Measurements from ENCODE around the gene ANP32E. TPM values are rescaled to one million over a fixed set of nuclear protein-coding genes. Genes with fewer than 3 reads are reported as not detected.

Gene ANP32E
- polyA plus RNA-seq, 3 donors = 4.6 to 26.6 (median 20.4) TPM

GRCh38 chr1:150179867-150180266 is 56.0 kb downstream of the ANP32E start:
- no peak for DNase-seq
- Histone ChIP-seq H3K36me3 (replicated peaks in 1 of 2; ENCODE audit: control insufficient read depth in 1 of 2, insufficient read depth in 2 of 2, low read length in 2 of 2) (no peaks in the 10 kb centered on the region), H4K20me1 (ENCODE audit: insufficient read depth, low read length) (no peaks in the 10 kb centered on the region), H3K27me3 (ENCODE audit: control insufficient read depth in 2 of 2, insufficient read depth in 2 of 2, low read length in 2 of 2) (no peaks in the 10 kb centered on the region), H3K4me1 (ENCODE audit: control insufficient read depth in 1 of 2, insufficient read depth in 2 of 2, low read length in 2 of 2) (peaks cover 90 to 100% of the 10 kb centered on the region in 2 donors), H3K9me3 (replicated peaks in 1 of 2; ENCODE audit: control insufficient read depth in 1 of 2, insufficient read depth in 1 of 2, low read length in 2 of 2) (no peaks in the 10 kb centered on the region), H3K27ac (ENCODE audit: low read depth in 1 of 2, low read length in 2 of 2) (peak overlapping the region; percentile 61 to 74), H2AFZ (ENCODE audit: insufficient read depth, low read depth, low read length, poor library complexity, severe bottlenecking) (no peak overlapping the region), H3K4me3 (replicated peaks in 1 of 3; ENCODE audit: low read depth in 2 of 3, low read length in 3 of 3) (peak overlapping the region in 1 of 3 experiments; percentile 45), H3K4me2 (replicated peaks; ENCODE audit: extremely low read depth, low read length, poor library complexity, severe bottlenecking) (peak overlapping the region; percentile 32), H3K79me2 (ENCODE audit: insufficient read depth, low read length) (peaks cover 2% of the 10 kb centered on the region), H3K9ac (ENCODE audit: insufficient read depth, low read length, poor library complexity, severe bottlenecking) (no peak overlapping the region)
- H3K27me3 Mint-ChIP-seq (ENCODE audit: low read depth in 3 of 3) = peaks cover 0 to 9% (median 0%) of the 10 kb centered on the region in 3 donors
- peak overlapping the region; percentile 74 to 93 (median 82) for H3K27ac Mint-ChIP-seq
- H3K36me3 Mint-ChIP-seq = peaks cover under 1 to 12% of the 10 kb centered on the region in 2 donors
- no peak for TF ChIP-seq CTCF (IDR thresholded peaks at IDR 0.05)
- intact Hi-C loops (cut with micrococcal nuclease) = loop anchor here (5.0 to 10.0 kb wide), 4 partner anchors 33 to 285 kb away; partner anchors contain the start of genes ANP32E (in 1 of the 2), BOLA1 (in 1 of the 2), MTMR11 (in 1 of the 2) and PLEKHO1 (in 1 of the 2)
- peak overlapping the region in 1 of 2 donors; percentile 26 for H3K4me3 Mint-ChIP-seq
- 96% methylated on average over 5 of the region's 7 CpGs for whole genome bisulfite sequencing (ENCODE audit: insufficient coverage)
- H3K9me3 Mint-ChIP-seq = peaks cover 0 to 2% (median 0%) of the 10 kb centered on the region in 7 donors
- H3K4me1 Mint-ChIP-seq = peaks cover 91% of the 10 kb centered on the region

GRCh38 chr1:150178548-150178947 is 57.4 kb downstream of the ANP32E start:
- Histone ChIP-seq H3K9me3 (replicated peaks in 1 of 2; ENCODE audit: control insufficient read depth in 1 of 2, insufficient read depth in 1 of 2, low read length in 2 of 2) (no peaks in the 10 kb centered on the region), H3K79me2 (ENCODE audit: insufficient read depth, low read length) (peaks cover 2% of the 10 kb centered on the region), H3K36me3 (replicated peaks in 1 of 2; ENCODE audit: control insufficient read depth in 1 of 2, insufficient read depth in 2 of 2, low read length in 2 of 2) (no peaks in the 10 kb centered on the region), H4K20me1 (ENCODE audit: insufficient read depth, low read length) (no peaks in the 10 kb centered on the region), H3K27me3 (ENCODE audit: control insufficient read depth in 2 of 2, insufficient read depth in 2 of 2, low read length in 2 of 2) (no peaks in the 10 kb centered on the region), H3K9ac (ENCODE audit: insufficient read depth, low read length, poor library complexity, severe bottlenecking) (no peak overlapping the region), H3K27ac (ENCODE audit: low read depth in 1 of 2, low read length in 2 of 2) (peak overlapping the region; percentile 41 to 75), H3K4me2 (replicated peaks; ENCODE audit: extremely low read depth, low read length, poor library complexity, severe bottlenecking) (peak overlapping the region; percentile 20), H3K4me1 (ENCODE audit: control insufficient read depth in 1 of 2, insufficient read depth in 2 of 2, low read length in 2 of 2) (peaks cover 77 to 90% of the 10 kb centered on the region in 2 donors), H3K4me3 (replicated peaks in 1 of 3; ENCODE audit: low read depth in 2 of 3, low read length in 3 of 3) (peak overlapping the region in 1 of 3 experiments; percentile 37), H2AFZ (ENCODE audit: insufficient read depth, low read depth, low read length, poor library complexity, severe bottlenecking) (no peak overlapping the region)
- Mint-ChIP-seq H3K27ac (peak overlapping the region; percentile 69 to 91 (median 81)), H3K27me3 (ENCODE audit: low read depth in 3 of 3) (peaks cover 0 to 9% (median 0%) of the 10 kb centered on the region in 3 donors), H3K4me1 (peaks cover 82% of the 10 kb centered on the region), H3K36me3 (peaks cover 2 to 16% of the 10 kb centered on the region in 2 donors), H3K9me3 (peaks cover 0 to 2% (median 0%) of the 10 kb centered on the region in 7 donors), H3K4me3 (peak overlapping the region in 1 of 2 donors; percentile 8)
- intact Hi-C loops (cut with micrococcal nuclease) = no loop called here
- peak in 2 of 3 donors; percentile 48 to 71 for DNase-seq
- TF ChIP-seq CTCF (IDR thresholded peaks at IDR 0.05) = no peak

Data from CD14-positive monocyte (primary cell).